HG03439 (cell line): ENCODE data around the gene EREG.

Experiments
- ATAC-seq: cut with Tn5 transposase; IDR thresholded peaks from one replicate; pipeline ENCODE4 v1.9.1; 2021; ENCODE audit warnings: mild to moderate bottlenecking, moderate library complexity; ENCODE audit not compliant: unreplicated experiment

EREG gene

DNA sequence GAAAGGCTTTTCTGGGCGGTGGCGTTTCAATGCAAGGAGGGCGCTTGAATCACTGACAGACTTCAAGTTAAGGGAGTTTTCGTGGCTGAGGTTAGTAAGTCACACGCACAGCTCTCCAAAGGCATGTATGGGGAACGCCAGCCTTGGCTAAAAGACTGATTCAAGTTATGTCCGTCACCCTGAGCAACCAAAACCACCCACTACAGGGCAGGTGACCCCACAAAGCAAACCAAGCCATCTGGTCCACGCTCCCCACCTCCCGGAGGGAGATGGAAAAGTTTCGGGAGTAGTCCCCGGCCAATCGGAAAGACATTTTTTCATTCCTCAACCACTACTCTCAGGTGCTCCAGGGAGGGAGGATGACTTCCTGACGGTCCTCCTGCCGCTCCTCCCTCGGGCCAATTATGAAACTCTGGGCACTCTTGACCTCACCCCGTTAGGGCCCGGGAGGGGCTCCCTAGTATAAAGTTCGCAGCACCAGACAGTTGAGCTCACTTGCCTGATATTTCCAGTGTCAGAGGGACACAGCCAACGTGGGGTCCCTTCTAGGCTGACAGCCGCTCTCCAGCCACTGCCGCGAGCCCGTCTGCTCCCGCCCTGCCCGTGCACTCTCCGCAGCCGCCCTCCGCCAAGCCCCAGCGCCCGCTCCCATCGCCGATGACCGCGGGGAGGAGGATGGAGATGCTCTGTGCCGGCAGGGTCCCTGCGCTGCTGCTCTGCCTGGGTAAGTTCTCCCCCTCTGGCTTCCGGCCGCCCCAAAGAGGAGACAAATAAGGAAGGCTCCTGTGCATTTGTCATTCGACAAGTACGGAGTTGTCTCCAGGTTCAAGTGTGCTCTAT is at the start of gene EREG:
Gene EREG, plus strand, starts transcription at position 494 of the 840 bp plus-strand sequence. Its CDS starts 164 bp downstream, at position 658.
- no peak for ATAC-seq

- no peak for ATAC-seq
Observed at GRCh38 chr4:74315376-74315775, 49.6 kb upstream of the EREG start.

- ATAC-seq = no peak
Observed at GRCh38 chr4:74316397-74316796, 48.5 kb upstream of the EREG start.

DNA sequence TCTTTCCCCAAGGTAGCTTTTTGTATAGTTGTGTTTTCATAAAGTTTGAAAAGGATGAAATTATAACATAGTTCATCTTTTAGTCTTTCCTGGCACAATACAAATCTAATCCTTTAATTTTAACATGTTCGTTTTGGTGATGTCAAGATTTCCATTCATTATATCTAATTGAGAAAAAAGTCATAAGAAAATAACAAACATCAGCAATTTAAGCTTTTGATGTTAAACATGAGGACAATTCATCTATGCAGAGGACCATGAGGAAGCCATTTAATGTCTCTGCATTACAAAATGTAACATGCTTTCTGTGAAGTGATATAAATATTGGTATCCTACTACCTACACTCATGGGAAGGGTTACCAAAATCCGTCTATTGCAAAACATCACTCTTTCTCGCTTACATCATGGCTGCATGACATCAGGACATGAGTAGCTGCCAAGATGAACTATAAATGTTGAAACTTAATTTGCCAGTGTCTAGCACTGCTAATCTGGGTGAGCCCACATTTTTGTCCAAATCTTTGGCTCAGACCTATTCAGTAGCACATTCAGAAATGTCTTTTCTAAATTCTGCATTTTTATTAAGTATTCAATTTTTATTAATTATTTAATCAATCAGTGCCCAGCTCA is 47.2 kb upstream of the EREG start:
- no peak for ATAC-seq

DNA sequence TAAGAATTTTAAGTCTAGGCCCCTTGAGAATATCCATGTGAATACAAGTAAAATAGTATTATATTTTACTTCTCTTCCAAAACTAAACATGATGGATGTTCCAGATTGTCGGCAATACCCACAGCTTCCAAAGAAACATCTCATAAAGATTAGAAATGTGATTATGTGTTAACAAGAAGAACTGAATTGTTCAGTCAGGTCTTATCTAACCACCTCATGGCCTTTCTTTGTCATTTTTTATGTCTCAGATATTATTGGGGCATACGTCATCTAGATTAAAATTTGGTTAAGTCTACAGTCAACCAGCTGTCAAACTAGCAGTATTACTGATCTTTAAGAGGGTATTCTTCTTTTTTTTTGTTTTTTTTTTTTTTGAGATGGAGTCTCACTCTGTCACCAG is 46.7 kb upstream of the EREG start:
- ATAC-seq = no peak

DNA sequence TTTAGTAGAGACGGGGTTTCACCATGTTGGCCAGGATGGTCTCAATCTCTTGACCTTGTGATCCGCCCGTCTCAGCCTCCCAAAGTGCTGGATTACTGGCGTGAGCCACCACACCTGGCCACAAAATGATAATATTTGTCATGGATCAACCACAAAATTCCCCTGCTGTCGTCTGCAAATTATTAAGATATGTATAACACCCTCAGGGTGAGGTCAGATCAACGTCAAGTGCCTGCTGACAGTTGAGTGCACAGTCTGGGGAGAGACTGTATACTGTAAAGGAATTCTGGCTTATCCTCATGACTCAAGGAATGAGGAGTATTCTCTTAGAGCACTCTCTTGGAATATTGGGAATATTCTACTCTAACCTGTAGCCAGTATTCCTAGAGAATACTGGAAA is 45.5 kb upstream of the EREG start:
- no peak for ATAC-seq

GRCh38 chr4:74320559-74321118 is 44.3 kb upstream of the EREG start:
- ATAC-seq = peak; percentile 69

GRCh38 chr4:74322301-74322700 is 42.6 kb upstream of the EREG start:
- no peak for ATAC-seq

- no peak for ATAC-seq
Observed at GRCh38 chr4:74323663-74324062, 41.3 kb upstream of the EREG start.

- no peak for ATAC-seq
Observed at GRCh38 chr4:74324262-74324661, 40.7 kb upstream of the EREG start.

GRCh38 chr4:74325886-74326285 is 39.1 kb upstream of the EREG start:
- no peak for ATAC-seq

DNA sequence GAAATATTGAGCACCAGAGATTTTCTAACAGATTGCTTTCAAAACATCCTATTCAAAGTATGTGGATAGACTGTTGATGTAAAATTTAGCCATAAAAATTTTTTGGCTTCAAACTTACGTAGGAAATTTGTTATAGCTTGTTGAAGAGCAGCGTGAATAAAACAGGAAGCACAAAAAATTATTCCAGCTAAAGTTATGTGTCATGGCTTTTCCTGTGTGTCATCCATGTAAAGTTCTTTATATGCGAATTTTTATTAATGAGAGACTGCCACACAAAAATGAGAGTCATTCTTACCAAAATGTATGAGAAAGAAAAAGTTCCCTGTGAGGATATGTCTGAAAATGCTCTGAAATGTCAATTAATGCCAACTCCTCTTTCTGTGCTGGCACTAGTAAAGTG is 37.2 kb upstream of the EREG start:
- no peak for ATAC-seq

DNA sequence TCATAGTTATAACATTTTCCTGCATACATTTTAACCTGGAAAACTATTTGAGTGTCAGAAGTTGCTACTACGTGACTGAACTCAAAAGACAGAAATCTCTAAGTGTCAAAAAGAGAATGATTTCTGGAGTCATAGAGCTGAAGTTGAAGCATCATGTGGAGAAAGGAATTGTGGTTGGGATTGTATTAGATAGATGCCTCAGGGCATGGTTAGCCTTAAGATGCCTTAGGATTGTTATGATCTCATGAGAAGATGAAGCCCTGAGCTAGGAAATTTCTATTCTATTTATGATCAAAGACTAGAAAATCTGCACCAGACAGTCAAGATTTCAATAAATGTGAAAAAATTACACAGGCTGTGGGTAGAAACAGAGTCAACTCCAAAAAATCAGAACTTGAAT is 36.4 kb upstream of the EREG start:
- ATAC-seq = no peak

DNA sequence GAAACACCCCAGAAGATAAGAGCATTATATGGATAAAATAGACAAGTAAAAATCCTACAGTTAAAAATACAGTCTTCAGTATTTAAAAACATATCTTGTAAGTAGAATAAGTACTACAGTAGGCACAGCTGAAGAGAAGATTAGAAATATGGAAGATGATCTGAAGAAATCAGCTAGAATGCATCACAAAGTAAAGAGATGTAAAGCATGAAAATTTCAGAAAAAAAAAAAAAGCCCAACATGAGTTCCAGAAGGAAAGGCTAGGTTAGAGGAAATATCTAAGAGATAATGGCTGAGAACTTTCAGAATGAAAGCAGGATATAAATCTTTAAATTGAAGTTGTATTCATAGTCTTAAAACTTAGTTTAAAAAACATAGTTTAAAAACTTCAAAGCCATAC is 35.6 kb upstream of the EREG start:
- ATAC-seq = no peak

DNA sequence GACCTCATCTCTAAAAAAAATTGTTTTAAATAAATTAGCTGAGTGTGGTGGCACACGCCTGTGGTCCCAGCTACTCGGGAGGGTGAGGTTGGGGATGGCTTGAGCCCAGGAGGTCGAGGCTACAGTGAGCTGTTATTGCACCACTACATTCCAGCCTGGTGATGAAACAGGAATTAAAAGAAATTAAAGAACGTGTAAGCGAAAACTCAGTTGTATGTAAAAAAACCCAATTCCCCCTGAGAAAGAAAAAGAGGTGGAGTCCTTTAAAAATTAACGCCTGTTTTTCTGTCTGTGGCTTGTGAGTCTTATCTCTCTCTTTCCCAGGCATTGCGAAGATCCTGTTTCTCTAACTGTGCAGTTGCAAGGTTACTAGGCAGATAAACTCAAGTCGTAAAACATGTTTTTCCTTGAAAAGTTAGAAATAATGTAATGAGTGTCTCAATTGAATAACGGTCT is 34.6 kb upstream of the EREG start:
- no peak for ATAC-seq

DNA sequence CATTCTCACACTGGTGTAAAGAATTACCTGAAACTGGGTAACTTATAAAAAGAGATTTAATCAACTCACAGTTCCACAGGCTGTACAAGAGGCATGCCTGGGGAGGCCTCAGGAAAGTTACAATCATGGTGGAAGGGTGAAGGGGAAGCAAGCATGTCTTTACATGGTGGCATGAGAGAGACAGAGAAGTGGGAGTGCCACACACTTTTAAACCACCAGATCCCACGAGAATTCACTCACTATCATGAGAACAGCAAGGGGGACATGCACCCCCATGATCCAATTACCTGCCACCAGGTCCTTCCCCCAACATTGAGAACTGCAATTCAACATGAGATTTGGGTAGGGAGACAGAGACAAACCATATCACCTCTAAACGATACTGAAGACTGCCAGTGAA is 33.7 kb upstream of the EREG start:
- ATAC-seq = no peak

DNA sequence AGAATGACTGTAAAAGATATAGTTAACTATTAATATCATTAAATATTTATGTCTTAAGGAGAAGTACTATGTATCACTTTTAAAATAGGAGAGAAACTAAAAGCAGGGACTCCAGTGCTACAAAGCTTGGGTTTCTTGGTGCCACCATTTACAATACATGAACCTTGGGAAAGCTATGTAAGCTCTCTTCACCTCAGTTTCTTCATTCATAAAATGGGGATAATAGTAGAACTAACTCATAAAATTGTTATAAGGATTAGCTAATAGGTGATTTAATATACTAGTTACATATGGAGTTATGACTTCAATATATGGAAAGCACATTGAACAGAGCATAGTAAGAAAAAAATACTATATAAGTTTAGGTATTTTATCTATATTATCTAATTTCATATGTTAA is 33.0 kb upstream of the EREG start:
- no peak for ATAC-seq

DNA sequence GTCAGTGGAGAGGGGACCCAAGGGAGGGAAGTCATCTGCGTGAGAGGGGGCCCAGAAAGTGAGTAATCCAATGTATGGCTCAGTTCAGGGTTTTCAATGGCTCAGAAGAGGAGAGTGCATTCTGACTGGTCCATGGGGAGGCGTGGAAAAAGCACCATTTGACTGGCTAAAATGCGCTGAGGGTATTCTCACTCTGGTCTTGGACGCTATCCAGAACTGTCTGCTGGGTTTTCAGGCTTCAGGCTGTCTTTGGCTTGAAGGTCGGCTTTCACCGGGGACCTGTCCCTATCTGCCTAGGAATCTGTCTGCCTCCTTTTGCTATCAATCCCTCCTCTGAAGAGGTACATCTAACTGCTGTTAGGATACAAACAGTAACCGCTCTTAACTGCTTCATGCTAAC is 30.3 kb upstream of the EREG start:
- ATAC-seq = no peak

- peak; percentile 60 for ATAC-seq
Observed at GRCh38 chr4:74335341-74336021, 29.5 kb upstream of the EREG start.

DNA sequence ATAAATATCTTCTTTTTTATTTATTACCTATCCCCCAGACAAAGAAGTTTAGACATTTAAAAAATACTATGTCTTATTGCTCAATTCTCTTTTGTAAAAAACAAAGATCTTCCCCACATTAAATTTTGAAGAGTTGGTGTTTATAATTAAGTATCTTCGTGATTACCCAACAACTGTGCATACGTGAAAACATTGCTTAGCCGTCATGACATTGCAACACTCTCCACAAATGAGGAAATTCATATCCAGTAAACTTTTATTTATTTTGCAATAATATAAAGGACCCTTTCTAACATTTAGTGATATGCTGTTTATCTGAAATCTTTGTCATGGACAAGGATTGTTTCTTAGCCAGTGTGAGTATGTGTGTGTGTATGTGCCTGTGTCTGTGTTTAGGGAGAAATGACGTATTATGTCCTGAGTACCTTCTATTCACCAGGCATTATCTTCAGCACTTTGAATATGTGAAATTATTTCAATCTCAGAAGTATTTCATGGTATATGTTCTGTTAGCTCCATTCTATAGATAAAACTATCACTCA is 26.1 kb upstream of the EREG start:
- ATAC-seq = no peak

DNA sequence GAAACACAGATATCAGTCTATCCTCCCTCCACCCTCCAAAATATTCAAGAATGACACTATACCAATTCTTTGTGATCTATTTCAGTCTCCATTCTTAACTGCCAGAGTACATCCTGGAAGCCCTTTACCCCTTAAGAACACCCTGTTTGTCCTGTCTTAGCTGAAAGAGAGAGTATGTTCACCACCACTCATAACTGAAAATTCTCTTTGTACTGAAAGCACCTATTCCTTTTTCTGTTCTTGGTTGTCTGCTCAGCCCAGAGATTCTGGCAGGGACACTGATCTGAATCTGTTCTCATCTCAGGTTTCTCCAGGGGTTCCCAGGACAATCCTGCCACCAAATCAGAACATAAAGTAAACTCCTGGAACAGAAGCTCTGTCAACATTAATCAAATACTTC is 25.4 kb upstream of the EREG start:
- no peak for ATAC-seq
